SK-N-MC (cell line): Measurements from ENCODE around the gene TBL1XR1.

ENCODE experiments used
- EZH2 ChIP-seq: fragments of 200-600 bp; sonication (generic); IDR thresholded peaks from one replicate; pipeline ENCODE4 v1.6.1; 2017; ENCODE audit warnings: antibody characterized with exemption
- POLR2AphosphoS5 ChIP-seq: IDR thresholded peaks from 2 replicates; pipeline ENCODE4 v1.6.1; 2012; ENCODE audit warnings: mild to moderate bottlenecking, low read depth, low read length, borderline replicate concordance

DNA sequence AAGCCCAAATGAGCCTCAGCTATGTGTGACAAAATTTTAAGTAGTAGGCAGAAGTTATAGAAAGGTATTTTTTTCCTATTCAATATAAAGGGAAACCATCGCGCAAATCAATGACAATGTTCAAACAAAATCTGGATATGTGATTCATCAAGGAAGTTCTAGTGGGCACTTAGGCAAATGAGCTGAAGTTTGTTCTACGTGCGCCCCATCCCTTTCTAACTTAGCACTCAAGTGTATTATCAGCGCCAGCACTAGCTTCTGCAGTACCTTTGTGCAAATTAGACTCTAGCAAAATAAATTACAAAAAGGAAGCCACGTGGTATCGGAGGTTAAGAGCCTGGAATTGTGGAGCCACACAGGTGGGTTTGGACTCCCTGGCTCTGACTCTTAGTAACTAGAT, 91.1 kb downstream of the TBL1XR1 start:
- no peak for TF ChIP-seq POLR2AphosphoS5
- TF ChIP-seq EZH2, result no peak
